Ishikawa (cell line): ENCODE data around the gene RNU6-7.

Experiments
- CEBPB ChIP-seq: IDR thresholded peaks from 2 replicates; pipeline ENCODE4 v1.6.1; 2012
- EP300 ChIP-seq: IDR thresholded peaks from 2 replicates; pipeline ENCODE4 v1.6.1; 2012; ENCODE audit warnings: borderline replicate concordance
- RAD21 ChIP-seq: IDR thresholded peaks from 2 replicates; pipeline ENCODE4 v1.6.1; 2012; ENCODE audit warnings: low read depth
- TAF1 ChIP-seq: IDR thresholded peaks from 2 replicates; pipeline ENCODE4 v1.6.1; 2012; ENCODE audit warnings: low read depth, mild to moderate bottlenecking
- YY1 ChIP-seq: IDR thresholded peaks from 2 replicates; pipeline ENCODE4 v1.6.1; 2012; ENCODE audit warnings: low read depth
- ZBTB7A ChIP-seq: IDR thresholded peaks from 2 replicates; pipeline ENCODE4 v1.6.1; 2012; ENCODE audit warnings: low read depth
- TF ChIP-seq, protein P1 (sequence below): IDR thresholded peaks from 2 replicates; pipeline ENCODE4 v1.6.1; 2012; ENCODE audit warnings: low read depth, mild to moderate bottlenecking

DNA sequence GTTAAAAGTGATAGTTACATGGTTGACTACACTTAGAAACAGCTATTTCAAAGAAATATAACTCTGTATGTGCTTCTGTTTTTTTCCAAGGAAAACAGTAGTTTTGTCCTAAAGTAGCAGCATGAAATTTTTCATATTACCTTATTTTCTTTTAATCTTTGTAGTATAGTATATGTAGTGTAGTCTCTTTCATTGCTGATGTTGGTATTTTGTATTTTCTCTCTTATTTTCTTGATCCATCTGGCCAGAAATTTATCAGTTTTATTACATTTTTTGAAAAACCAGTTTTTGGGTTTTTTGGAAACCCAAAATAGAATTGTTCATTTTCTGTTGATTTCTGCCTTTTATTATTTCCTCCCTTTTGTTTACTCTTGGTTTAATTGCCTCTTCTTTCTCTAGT is 7.6 kb downstream of the RNU6-7 start:
- no peak for TF ChIP-seq TAF1
- TF ChIP-seq, protein P1, sequence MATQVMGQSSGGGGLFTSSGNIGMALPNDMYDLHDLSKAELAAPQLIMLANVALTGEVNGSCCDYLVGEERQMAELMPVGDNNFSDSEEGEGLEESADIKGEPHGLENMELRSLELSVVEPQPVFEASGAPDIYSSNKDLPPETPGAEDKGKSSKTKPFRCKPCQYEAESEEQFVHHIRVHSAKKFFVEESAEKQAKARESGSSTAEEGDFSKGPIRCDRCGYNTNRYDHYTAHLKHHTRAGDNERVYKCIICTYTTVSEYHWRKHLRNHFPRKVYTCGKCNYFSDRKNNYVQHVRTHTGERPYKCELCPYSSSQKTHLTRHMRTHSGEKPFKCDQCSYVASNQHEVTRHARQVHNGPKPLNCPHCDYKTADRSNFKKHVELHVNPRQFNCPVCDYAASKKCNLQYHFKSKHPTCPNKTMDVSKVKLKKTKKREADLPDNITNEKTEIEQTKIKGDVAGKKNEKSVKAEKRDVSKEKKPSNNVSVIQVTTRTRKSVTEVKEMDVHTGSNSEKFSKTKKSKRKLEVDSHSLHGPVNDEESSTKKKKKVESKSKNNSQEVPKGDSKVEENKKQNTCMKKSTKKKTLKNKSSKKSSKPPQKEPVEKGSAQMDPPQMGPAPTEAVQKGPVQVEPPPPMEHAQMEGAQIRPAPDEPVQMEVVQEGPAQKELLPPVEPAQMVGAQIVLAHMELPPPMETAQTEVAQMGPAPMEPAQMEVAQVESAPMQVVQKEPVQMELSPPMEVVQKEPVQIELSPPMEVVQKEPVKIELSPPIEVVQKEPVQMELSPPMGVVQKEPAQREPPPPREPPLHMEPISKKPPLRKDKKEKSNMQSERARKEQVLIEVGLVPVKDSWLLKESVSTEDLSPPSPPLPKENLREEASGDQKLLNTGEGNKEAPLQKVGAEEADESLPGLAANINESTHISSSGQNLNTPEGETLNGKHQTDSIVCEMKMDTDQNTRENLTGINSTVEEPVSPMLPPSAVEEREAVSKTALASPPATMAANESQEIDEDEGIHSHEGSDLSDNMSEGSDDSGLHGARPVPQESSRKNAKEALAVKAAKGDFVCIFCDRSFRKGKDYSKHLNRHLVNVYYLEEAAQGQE = no peak
- TF ChIP-seq ZBTB7A = no peak
- TF ChIP-seq YY1 = no peak
- TF ChIP-seq EP300 = no peak
- no peak for TF ChIP-seq RAD21
- no peak for TF ChIP-seq CEBPB
